NCI-H146 treated with DMSO at 0.1 percent for 48 hours (cell line): ENCODE results near the gene ST6GALNAC6.
"Not testable (repeated sequence)": the region's sequence is repeated elsewhere in the genome, so short reads cannot be mapped to it uniquely, and the experiment has no call there.

Experiments used
- DNase-seq: peaks from one replicate; lab custom pipeline; 2025; ENCODE audit not compliant: unreplicated experiment; lab: John Stamatoyannopoulos, UW

ST6GALNAC6 gene

GRCh38 chr9:127875306-127875966 lies 24.0 kb downstream of the ST6GALNAC6 start:
- DNase-seq = no peak

GRCh38 chr9:127874301-127875221 lies 24.8 kb downstream of the ST6GALNAC6 start:
- no peak for DNase-seq

- DNase-seq = no peak
These were observed 25.5 kb downstream of the ST6GALNAC6 start for GRCh38 chr9:127873886-127874285.

GRCh38 chr9:127873223-127873691 lies 26.1 kb downstream of the ST6GALNAC6 start:
- DNase-seq = no peak

DNA sequence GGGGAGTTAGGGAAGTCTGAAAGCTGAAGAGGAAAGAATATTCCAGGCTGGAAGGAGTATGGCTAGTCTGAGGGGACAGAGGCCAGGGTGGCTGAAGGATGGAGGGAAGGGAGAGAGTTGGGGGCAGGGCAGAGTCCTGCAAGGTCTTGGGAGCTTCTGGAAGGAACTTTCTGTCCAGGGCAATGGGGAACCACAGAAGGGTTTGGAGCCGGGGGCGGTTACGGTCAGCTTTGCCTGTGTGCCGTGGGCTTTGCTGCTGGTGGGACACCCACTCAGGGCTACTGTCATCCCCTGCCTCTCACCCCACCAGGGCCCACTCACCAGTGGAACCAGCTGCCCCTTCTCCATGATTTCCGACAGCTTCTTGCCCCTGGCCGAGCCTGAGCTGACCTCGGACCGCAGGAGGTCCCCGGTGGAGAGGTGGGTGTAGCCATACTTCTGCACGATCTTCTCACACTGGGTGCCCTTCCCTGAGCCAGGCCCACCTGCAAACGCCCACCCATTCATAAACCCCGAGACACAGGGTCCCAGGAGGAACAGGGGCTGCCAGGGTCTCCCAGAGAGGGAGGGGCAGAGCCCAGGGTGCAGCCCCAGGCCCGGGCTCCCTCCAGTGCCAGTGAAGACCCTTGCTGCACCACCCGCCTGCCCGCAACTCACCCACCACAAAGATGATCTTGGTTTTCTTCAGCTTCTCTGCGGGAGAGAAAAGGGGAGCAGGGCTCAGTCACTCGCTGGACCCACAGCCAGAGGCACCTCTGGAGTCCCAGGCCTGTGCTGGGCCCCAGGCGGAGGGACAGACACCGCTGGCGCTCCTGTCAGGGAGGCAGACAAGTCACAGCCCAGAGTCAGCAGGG lies 26.8 kb downstream of the ST6GALNAC6 start:
- no peak for DNase-seq

DNA sequence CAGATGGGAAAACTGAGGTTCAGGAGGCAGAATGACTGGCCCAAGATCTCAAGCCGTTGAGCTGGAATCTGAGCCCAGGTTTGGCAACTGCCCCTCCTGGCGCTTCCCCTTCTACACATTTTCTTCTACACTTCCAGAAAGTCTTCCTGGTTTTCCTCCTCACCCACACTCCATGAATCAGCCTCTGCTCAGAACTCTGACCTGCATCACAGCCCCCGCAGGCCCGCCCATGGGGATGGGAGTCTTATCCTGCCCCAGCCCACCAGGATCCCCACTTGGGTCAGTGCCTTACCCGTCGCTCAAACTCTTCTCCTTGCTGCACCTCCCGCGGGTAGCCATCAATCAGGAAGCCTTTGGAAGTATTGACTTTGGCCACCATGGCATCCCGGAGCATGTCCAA lies 27.9 kb downstream of the ST6GALNAC6 start:
- no peak for DNase-seq

DNA sequence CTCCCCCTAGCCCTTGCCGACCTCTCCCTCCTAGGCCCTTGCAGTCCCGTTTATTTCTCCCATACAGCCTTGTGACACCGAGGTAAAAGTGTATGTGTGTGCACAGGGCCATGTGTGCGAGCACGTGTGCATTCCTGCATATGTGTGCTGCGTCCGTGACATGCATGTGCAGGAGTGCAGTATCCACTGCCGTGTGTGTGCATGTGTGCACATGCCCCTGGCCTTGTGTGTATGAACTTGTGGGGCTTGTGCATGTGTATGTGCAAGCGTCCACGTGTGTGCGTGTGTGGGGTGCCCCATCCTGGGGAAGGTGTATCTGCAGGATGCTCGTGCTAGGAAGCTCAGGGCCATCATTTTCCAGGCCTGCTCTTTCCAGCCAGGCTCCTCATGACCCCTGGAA lies 28.5 kb downstream of the ST6GALNAC6 start:
- no peak for DNase-seq

- DNase-seq = not testable (repeated sequence)
These were observed 29.3 kb downstream of the ST6GALNAC6 start for GRCh38 chr9:127870153-127870491.

DNA sequence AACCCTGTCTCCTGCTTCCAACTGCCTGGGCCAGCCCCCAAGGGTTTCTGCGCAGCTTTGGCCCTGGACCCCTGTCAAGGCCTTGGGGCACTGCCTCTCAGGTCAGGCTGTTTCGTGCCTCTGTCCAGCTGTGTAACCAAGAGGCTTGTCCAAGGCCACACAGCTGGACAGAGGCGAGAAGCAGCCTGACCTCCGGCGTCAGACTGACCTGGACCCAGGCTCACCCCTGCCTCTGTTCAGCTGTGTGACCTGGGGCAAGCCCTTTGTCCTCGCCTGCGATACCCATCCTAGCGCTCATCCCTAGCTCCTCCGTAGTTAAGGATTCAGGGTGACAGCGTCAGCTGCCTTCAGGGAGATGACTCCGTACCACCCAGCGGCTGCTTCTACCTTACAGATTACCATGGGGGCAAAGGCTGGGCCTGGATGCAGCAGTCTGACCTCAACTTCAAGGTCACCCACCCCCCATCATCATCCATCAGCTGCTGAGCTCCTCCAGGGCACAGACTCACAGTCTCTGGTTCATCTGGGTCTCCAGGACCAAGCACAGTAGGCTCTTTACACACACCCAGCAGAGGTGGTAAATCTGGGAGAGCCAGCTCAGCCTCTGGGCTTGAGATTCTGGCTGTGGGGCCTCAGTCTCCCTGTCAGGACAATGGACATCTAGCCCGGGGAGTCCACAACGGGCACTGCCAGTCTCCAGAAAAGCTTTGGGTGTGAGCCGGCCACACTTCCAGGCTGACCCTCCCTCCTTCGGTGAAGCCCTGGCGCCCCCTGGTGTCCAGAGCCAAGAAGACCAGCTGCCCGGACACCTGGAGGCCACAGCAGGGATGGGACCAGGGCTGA lies 29.9 kb downstream of the ST6GALNAC6 start:
- DNase-seq = peak; percentile 29

DNA sequence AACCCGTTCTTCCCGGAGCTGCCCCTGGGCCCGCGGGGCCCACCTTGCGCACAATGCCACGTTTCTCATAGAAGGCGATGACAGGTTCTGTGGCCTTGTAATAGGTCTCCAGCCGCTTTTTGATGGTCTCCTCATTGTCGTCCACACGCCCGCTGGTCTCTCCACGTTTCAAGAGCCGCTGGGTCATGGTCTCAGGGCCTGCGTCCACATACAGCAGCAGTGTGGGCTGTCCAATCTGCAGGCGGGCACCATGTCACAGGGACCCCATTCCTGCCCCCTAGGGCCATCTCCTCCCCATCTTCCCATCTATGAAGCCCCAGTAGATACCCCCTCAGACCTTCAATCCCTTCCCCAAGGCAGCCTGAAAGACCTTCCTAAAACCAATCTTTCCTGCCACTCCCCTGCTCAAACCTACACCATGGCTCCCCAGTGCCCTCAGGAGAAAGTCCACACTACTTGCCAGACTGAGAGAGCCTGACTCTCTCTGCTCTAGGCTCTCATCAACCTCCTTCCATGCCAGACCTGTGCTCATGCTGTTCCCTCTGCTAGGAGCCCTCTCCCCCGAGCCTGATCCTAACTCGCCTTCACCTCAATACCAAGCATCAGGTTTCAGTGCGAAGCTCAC lies 31.0 kb downstream of the ST6GALNAC6 start:
- DNase-seq = no peak

DNA sequence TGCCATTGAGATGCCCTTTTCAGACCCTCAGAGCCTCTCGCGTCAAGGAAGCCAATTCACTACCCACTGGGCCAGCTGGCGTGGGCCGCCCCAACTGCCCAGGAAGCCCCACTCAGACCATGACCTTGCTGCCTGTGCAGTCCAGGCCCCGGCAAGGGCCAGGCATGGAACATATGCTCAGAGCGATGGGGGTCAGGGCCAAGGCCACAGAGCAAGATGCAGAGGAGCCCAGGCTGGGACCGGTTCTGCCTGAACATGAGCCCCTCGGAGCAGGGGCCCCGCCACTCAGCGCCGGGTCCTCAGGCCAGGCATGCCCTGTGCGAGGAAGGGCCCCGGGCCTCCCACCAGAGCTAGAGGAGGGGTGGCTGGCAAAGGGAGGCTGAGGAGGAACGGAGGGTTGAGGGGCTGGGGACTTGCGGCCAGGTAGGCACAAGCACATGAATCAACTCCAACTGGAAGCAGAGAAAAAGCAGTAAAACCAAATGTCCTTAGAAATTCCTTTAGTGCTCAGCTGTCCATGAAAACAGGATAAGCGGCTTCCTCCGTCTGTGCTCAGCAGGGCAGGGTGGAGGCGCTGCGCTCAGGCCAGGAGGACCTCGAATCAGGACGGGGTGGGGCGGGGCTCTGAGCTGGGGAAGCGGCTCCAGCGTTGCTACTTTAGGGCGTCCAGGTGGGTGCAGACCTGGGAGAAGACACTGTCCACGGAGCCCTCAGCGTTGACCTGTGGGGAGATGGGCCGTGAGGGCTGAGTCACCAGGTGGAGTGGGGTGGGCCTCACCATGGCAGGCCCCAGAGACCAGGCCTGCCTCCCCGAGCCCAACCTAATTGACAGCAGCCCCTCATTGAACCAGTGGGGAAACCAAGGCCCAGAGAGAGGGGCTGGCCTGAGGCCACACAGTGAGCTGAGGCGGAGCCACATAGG lies 31.8 kb downstream of the ST6GALNAC6 start:
- no peak for DNase-seq

GRCh38 chr9:127866535-127866934 lies 32.9 kb downstream of the ST6GALNAC6 start:
- DNase-seq = no peak

DNA sequence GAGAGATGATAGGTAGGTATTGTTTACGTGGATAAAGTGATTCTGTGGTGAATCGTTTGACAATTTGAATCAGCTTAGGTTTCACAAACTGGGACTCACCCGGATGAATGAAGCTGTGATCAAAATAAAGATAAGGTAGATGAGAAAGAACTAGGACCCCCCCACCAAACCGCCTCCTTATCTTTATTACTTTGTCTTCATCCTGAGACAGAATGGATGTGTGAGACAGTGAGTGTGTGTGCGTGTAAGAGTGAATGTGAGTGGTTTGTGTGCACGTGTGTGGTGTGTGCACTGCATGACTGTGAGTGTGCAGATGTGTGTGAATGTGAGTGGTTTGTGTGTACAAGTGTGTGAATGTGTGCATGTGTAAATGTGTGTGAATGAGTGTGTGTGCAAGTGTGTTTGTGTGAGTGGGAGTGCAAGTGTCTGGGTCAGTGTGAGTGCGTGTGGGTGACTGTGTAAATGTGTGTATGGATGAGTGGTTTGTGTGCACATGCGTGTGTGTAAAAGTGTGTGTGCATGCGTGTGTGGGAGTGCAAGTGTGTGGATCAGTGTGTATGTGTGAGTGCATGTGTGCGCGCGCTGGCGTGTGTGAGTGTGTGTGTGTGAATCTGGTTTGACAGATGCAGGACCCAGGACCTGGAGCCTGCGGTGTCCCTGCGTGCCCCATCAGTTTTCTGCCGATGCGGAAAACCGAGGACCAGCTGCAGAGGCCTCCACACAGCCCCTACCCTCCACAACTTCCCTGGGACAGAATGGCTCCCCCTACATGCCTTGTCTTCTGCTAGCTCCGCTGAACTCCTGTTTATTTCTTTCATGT lies 33.5 kb downstream of the ST6GALNAC6 start:
- DNase-seq = no peak

GRCh38 chr9:127863191-127863621 lies 36.2 kb downstream of the ST6GALNAC6 start:
- no peak for DNase-seq

- DNase-seq = no peak
These were observed 37.1 kb downstream of the ST6GALNAC6 start for GRCh38 chr9:127862075-127863011.

- no peak for DNase-seq
These were observed 38.6 kb downstream of the ST6GALNAC6 start for GRCh38 chr9:127860779-127861178.

- no peak for DNase-seq
These were observed 39.1 kb downstream of the ST6GALNAC6 start for GRCh38 chr9:127860260-127860659.
